PFSK-1 (cell line): ENCODE results near the gene ST7L.

ENCODE experiments used
- FOXP2 ChIP-seq: optimal IDR thresholded peaks from 2 replicates; pipeline ENCODE3; 2011; ENCODE audit warnings: borderline replicate concordance, control low read depth, inconsistent platforms; ENCODE audit not compliant: insufficient read depth; ENCODE audit errors: extremely low read length, extremely low read depth
- POLR2AphosphoS5 ChIP-seq: IDR thresholded peaks from 2 replicates; pipeline ENCODE4 v1.6.1; 2012; ENCODE audit warnings: low read depth, mild to moderate bottlenecking, control low read depth, low read length, moderate library complexity
- REST ChIP-seq, 2 experiments: IDR thresholded peaks; 2 replicates each; pipeline versions ENCODE4 v1.6.1 to v1.8.0; 2011 to 2012; ENCODE audit warnings: low read depth in 2 of 2, low read length in 2 of 2, control low read depth in 1 of 2, inconsistent platforms in 1 of 2, mild to moderate bottlenecking in 1 of 2, moderate library complexity in 1 of 2; ENCODE audit not compliant: insufficient read depth in 1 of 2
- SIN3A ChIP-seq: IDR thresholded peaks from 2 replicates; pipeline ENCODE4 v1.6.1; 2012; ENCODE audit warnings: mild to moderate bottlenecking, low read length, moderate library complexity, borderline replicate concordance; ENCODE audit not compliant: insufficient read depth
- TAF1 ChIP-seq: IDR thresholded peaks from 2 replicates; pipeline ENCODE4 v1.6.1; 2012; ENCODE audit warnings: low read length, control low read depth, borderline replicate concordance; ENCODE audit not compliant: insufficient read depth

The ST7L gene

GRCh38 chr1:112540226-112540794 lies 78.6 kb downstream of the ST7L start:
- no peak for TF ChIP-seq FOXP2

GRCh38 chr1:112538883-112539282 lies 80.1 kb downstream of the ST7L start:
- TF ChIP-seq FOXP2, result no peak
- no peak for TF ChIP-seq POLR2AphosphoS5
- no peak for TF ChIP-seq SIN3A
- no peak for TF ChIP-seq TAF1
- TF ChIP-seq REST (IDR thresholded peaks at IDR 0.05; ENCODE audit: insufficient read depth in 1 of 2, low read depth in 2 of 2, low read length in 2 of 2), result no peak

- TF ChIP-seq TAF1, result no peak
- TF ChIP-seq FOXP2, result no peak
- TF ChIP-seq REST (IDR thresholded peaks at IDR 0.05; ENCODE audit: insufficient read depth in 1 of 2, low read depth in 2 of 2, low read length in 2 of 2), result no peak
- no peak for TF ChIP-seq POLR2AphosphoS5
- no peak for TF ChIP-seq SIN3A
These were observed 81.5 kb downstream of the ST7L start for GRCh38 chr1:112537456-112537855.

- TF ChIP-seq FOXP2 (no peak), TAF1 (no peak), SIN3A (no peak), REST (IDR thresholded peaks at IDR 0.05; ENCODE audit: insufficient read depth in 1 of 2, low read depth in 2 of 2, low read length in 2 of 2) (no peak), POLR2AphosphoS5 (no peak)
These were observed 82.4 kb downstream of the ST7L start for GRCh38 chr1:112536561-112536960.

- TF ChIP-seq TAF1 (no peak), SIN3A (no peak), FOXP2 (no peak), REST (IDR thresholded peaks at IDR 0.05; ENCODE audit: insufficient read depth in 1 of 2, low read depth in 2 of 2, low read length in 2 of 2) (no peak), POLR2AphosphoS5 (no peak)
These were observed 85.9 kb downstream of the ST7L start for GRCh38 chr1:112533029-112533428.
